HG02642 (cell line): ENCODE results near the gene FPGS.
A peak's percentile ranks its signal among the peaks of the same experiment; 100 is the strongest.

Experiments
- ATAC-seq: cut with Tn5 transposase; IDR thresholded peaks from one replicate; pipeline ENCODE4 v1.9.1; 2021; ENCODE audit warnings: mild to moderate bottlenecking; ENCODE audit not compliant: unreplicated experiment, poor library complexity

The FPGS gene

GRCh38 chr9:127785933-127786772 is 16.5 kb upstream of the FPGS start, which contains the start of gene CDK9:
Gene CDK9, plus strand, starts transcription at chr9:127786034. Its CDS starts 115 bp downstream, at chr9:127786149.
- ATAC-seq = peak; percentile 68

- ATAC-seq = no peak
These were observed 15.9 kb upstream of the FPGS start for GRCh38 chr9:127786773-127787104.

GRCh38 chr9:127788337-127789011 is 14.2 kb upstream of the FPGS start:
- ATAC-seq = no peak

- ATAC-seq = no peak
These were observed 13.5 kb upstream of the FPGS start for GRCh38 chr9:127789179-127789578.

- no peak for ATAC-seq
These were observed 12.4 kb upstream of the FPGS start for GRCh38 chr9:127790094-127790855.

- no peak for ATAC-seq
These were observed 11.6 kb upstream of the FPGS start for GRCh38 chr9:127791085-127791484.

- no peak for ATAC-seq
These were observed 10.2 kb upstream of the FPGS start for GRCh38 chr9:127792417-127793031.

- ATAC-seq = no peak
These were observed 9.5 kb upstream of the FPGS start for GRCh38 chr9:127793093-127793708.

- ATAC-seq = no peak
These were observed 8.5 kb upstream of the FPGS start for GRCh38 chr9:127794001-127794791.

- ATAC-seq = no peak
These were observed 6.4 kb upstream of the FPGS start for GRCh38 chr9:127796225-127796813.

- ATAC-seq = no peak
These were observed 5.8 kb upstream of the FPGS start for GRCh38 chr9:127796852-127797370.

GRCh38 chr9:127801955-127802575 is 617 bp upstream of the FPGS start:
- no peak for ATAC-seq

GRCh38 chr9:127803507-127804352 is 1.0 kb downstream of the FPGS start:
- ATAC-seq = peak; percentile 12

- no peak for ATAC-seq
These were observed 2.9 kb downstream of the FPGS start for GRCh38 chr9:127805620-127806019.

GRCh38 chr9:127806871-127807270 is 4.2 kb downstream of the FPGS start:
- no peak for ATAC-seq

- ATAC-seq = no peak
These were observed 5.8 kb downstream of the FPGS start for GRCh38 chr9:127808347-127809001.

- ATAC-seq = no peak
These were observed 6.4 kb downstream of the FPGS start for GRCh38 chr9:127809002-127809539.
